HG02981 (cell line): Measurements from ENCODE around the gene B2M.
"Not testable (repeated sequence)": the region's sequence is repeated elsewhere in the genome, so short reads cannot be mapped to it uniquely, and the experiment has no call there.

Experiments used
- ATAC-seq: cut with Tn5 transposase; IDR thresholded peaks from one replicate; pipeline ENCODE4 v1.9.1; 2021; ENCODE audit warnings: mild to moderate bottlenecking, moderate library complexity; ENCODE audit not compliant: unreplicated experiment

B2M gene

GRCh38 chr15:44697014-44697413 is 14.3 kb upstream of the B2M start:
- no peak for ATAC-seq

GRCh38 chr15:44698641-44699040 is 12.7 kb upstream of the B2M start:
- no peak for ATAC-seq

GRCh38 chr15:44700676-44701075 is 10.6 kb upstream of the B2M start:
- not testable (repeated sequence) for ATAC-seq

GRCh38 chr15:44705986-44706385 is 5.3 kb upstream of the B2M start:
- ATAC-seq = no peak

GRCh38 chr15:44706401-44706800 is 4.9 kb upstream of the B2M start:
- no peak for ATAC-seq

- ATAC-seq = no peak
Measured at GRCh38 chr15:44706946-44707636, 4.2 kb upstream of the B2M start.

GRCh38 chr15:44710236-44711095 is 851 bp upstream of the B2M start:
- no peak for ATAC-seq

- ATAC-seq = peak; percentile 8
Measured at GRCh38 chr15:44711743-44712345, 527 bp downstream of the B2M start.

- ATAC-seq = no peak
Measured at GRCh38 chr15:44712346-44713005, 1.2 kb downstream of the B2M start.

GRCh38 chr15:44713006-44713966 is 2.0 kb downstream of the B2M start:
- no peak for ATAC-seq

GRCh38 chr15:44715142-44715796 is 4.0 kb downstream of the B2M start:
- no peak for ATAC-seq

GRCh38 chr15:44715797-44716334 is 4.5 kb downstream of the B2M start:
- ATAC-seq = no peak

GRCh38 chr15:44716983-44717602 is 5.8 kb downstream of the B2M start:
- no peak for ATAC-seq

GRCh38 chr15:44718180-44718926 is 7.0 kb downstream of the B2M start:
- no peak for ATAC-seq

GRCh38 chr15:44718927-44719292 is 7.6 kb downstream of the B2M start:
- ATAC-seq = no peak

GRCh38 chr15:44719293-44719999 is 8.1 kb downstream of the B2M start:
- peak; percentile 39 for ATAC-seq

GRCh38 chr15:44720000-44720435 is 8.7 kb downstream of the B2M start:
- ATAC-seq = not testable (repeated sequence)
